HCT116 (cell line): ENCODE data around the gene ACSS1. TPM values are rescaled to one million over a fixed set of nuclear protein-coding genes. Genes with fewer than 3 reads are reported as not detected.

ENCODE experiments used
- ATAC-seq: fragments of 200-7000 bp; cut with Tn5 transposase; 2 replicates; pipeline ENCODE4 v1.9.1; 2020; ENCODE audit warnings: mild to moderate bottlenecking, moderate library complexity
- BruUV-seq: library from RNA; stranded (reverse); fragments of 400-500 nt; replicated peaks from 2 replicates; lab custom pipeline; 2021; lab: Mats Ljungman, UMichigan
- CTCF ChIA-PET: fragments of 300-600 bp; sonication (Branson Sonifier 250); formaldehyde crosslinking; loops from one replicate; lab custom pipeline; 2021; ENCODE audit warnings: antibody characterized with exemption; lab: Charles Lee
- POLR2A ChIA-PET: fragments of 300-600, 350-600 bp; sonication (Branson Sonifier 250); formaldehyde crosslinking; loops from one replicate; lab custom pipeline; 2021; ENCODE audit warnings: antibody characterized with exemption; lab: Charles Lee
- RAD21 ChIA-PET, 2 experiments: fragments of 300-600 bp; sonication (Branson Sonifier 250); formaldehyde crosslinking; loops; one replicate each; lab custom pipeline; 2023; ENCODE audit warnings: low total read pairs in 2 of 2; ENCODE audit not compliant: uncharacterized antibody in 2 of 2, unreplicated experiment in 2 of 2, low non-redundant PET in 1 of 2; lab: Charles Lee
- DNase-seq: peaks from one replicate; pipeline ENCODE4 v3.0.0-alpha.2; 2010; ENCODE audit warnings: low read depth, low spot score
- H2AFZ ChIP-seq: fragments of 200-600 bp; shearing (Covaris generic), sonication (generic); 2 replicates; pipeline ENCODE4 v1.6.1; 2017; ENCODE audit warnings: low read depth, mixed run types, mixed read lengths, antibody characterized with exemption, low read length; ENCODE audit not compliant: poor library complexity, severe bottlenecking
- H3K27ac ChIP-seq: 2 replicates; pipeline ENCODE4 v1.5.1; 2012; ENCODE audit warnings: low read depth, low read length
- H3K27me3 ChIP-seq: fragments of 200-600 bp; sonication (generic); 2 replicates; pipeline ENCODE4 v1.6.1; 2016; ENCODE audit warnings: mixed run types, low read length, mixed read lengths; ENCODE audit not compliant: insufficient read depth
- H3K36me3 ChIP-seq, 2 experiments: fragments of 200-500 bp in 1 of 2; fragments of 200-600 bp in 1 of 2; sonication (Bioruptor generic) in 1 of 2; sonication (generic) in 1 of 2; 2 replicates each; pipeline versions ENCODE4 v1.5.1 to v1.6.1; 2014 to 2016; ENCODE audit warnings: low read length in 2 of 2, inconsistent platforms in 1 of 2, mixed read lengths in 1 of 2, mixed run types in 1 of 2; ENCODE audit not compliant: insufficient read depth in 2 of 2, control insufficient read depth in 1 of 2
- H3K4me1 ChIP-seq, 2 experiments: fragments of 200-600 bp in 1 of 2; sonication (generic) in 1 of 2; 2 replicates each; pipeline versions ENCODE4 v1.5.1 to v1.6.1; 2012 to 2017; ENCODE audit warnings: low read length in 2 of 2, inconsistent platforms in 1 of 2, mild to moderate bottlenecking in 1 of 2, mixed read lengths in 1 of 2, mixed run types in 1 of 2, moderate library complexity in 1 of 2; ENCODE audit not compliant: insufficient read depth in 2 of 2, control insufficient read depth in 1 of 2
- H3K4me2 ChIP-seq: fragments of 200-600 bp; sonication (generic); 2 replicates; pipeline ENCODE4 v1.6.1; 2017; ENCODE audit warnings: mixed run types, low read length, mixed read lengths
- H3K4me3 ChIP-seq, 2 experiments: fragments of 200-600 bp in 1 of 2; sonication (generic) in 1 of 2; replicated peaks in 1 of 2; 2 replicates each; pipeline ENCODE4 v1.5.1; 2011 to 2016; ENCODE audit warnings: low read length in 2 of 2, control low read depth in 1 of 2, low read depth in 1 of 2, mild to moderate bottlenecking in 1 of 2, mixed read lengths in 1 of 2, mixed run types in 1 of 2
- H3K79me2 ChIP-seq: fragments of 200-600 bp; sonication (generic); 2 replicates; pipeline ENCODE4 v1.6.1; 2017; ENCODE audit warnings: mild to moderate bottlenecking, mixed run types, low read length, moderate library complexity, mixed read lengths; ENCODE audit not compliant: insufficient read depth
- H3K9ac ChIP-seq: fragments of 200-600 bp; sonication (generic); 2 replicates; pipeline ENCODE4 v1.6.1; 2016; ENCODE audit warnings: low read length, mixed read lengths
- H3K9me2 ChIP-seq: fragments of 200-600 bp; sonication (generic), shearing (Covaris generic); 2 replicates; pipeline ENCODE4 v1.6.1; 2017; ENCODE audit warnings: mixed run types, mild to moderate bottlenecking, moderate library complexity; ENCODE audit not compliant: insufficient read depth
- H3K9me3 ChIP-seq, 2 experiments: fragments of 200-500 bp in 1 of 2; fragments of 200-600 bp in 1 of 2; sonication (Bioruptor generic) in 1 of 2; sonication (generic) in 1 of 2; 2 replicates each; pipeline ENCODE4 v1.6.1; 2014 to 2017; ENCODE audit warnings: low read length in 2 of 2, mixed read lengths in 2 of 2, inconsistent platforms in 1 of 2, low read depth in 1 of 2, mild to moderate bottlenecking in 1 of 2, mixed run types in 1 of 2, moderate library complexity in 1 of 2; ENCODE audit not compliant: control insufficient read depth in 1 of 2, insufficient read depth in 1 of 2
- H4K20me1 ChIP-seq: fragments of 200-600 bp; sonication (generic), shearing (Covaris generic); 2 replicates; pipeline ENCODE4 v1.6.1; 2017; ENCODE audit warnings: mixed run types, mild to moderate bottlenecking, moderate library complexity; ENCODE audit not compliant: insufficient read depth
- ATF3 ChIP-seq: IDR thresholded peaks from 2 replicates; pipeline ENCODE4 v1.6.1; 2012
- CBX3 ChIP-seq: IDR thresholded peaks from 2 replicates; pipeline ENCODE4 v1.6.1; 2012; ENCODE audit warnings: low read depth
- CEBPB ChIP-seq: IDR thresholded peaks from 2 replicates; pipeline ENCODE4 v1.6.1; 2012; ENCODE audit warnings: low read depth
- EGR1 ChIP-seq: IDR thresholded peaks from 2 replicates; pipeline ENCODE4 v1.6.1; 2012; ENCODE audit warnings: low read depth
- EZH2phosphoT487 ChIP-seq: fragments of 200-600 bp; IDR thresholded peaks from 2 replicates; pipeline ENCODE4 v1.6.1; 2018; ENCODE audit warnings: antibody characterized with exemption, borderline replicate concordance
- POLR2A ChIP-seq: IDR thresholded peaks from 2 replicates; pipeline ENCODE4 v1.7.0; 2011; ENCODE audit warnings: borderline replicate concordance; ENCODE audit not compliant: insufficient read depth, insufficient read length; ENCODE audit errors: extremely low read depth
- POLR2AphosphoS5 ChIP-seq: IDR thresholded peaks from 2 replicates; pipeline ENCODE4 v1.6.1; 2011; ENCODE audit warnings: mild to moderate bottlenecking, low read depth, low read length, moderate library complexity
- SP1 ChIP-seq: IDR thresholded peaks from 2 replicates; pipeline ENCODE4 v1.6.1; 2012; ENCODE audit warnings: low read depth
- SRF ChIP-seq: IDR thresholded peaks from 2 replicates; pipeline ENCODE4 v1.6.1; 2012; ENCODE audit warnings: low read depth
- ZBTB33 ChIP-seq: IDR thresholded peaks from 2 replicates; pipeline ENCODE4 v1.6.1; 2011; ENCODE audit warnings: mild to moderate bottlenecking, low read length, moderate library complexity; ENCODE audit not compliant: insufficient replicate concordance; ENCODE audit errors: extremely low read depth
- ZNF274 ChIP-seq: fragments of 200-500 bp; sonication (Bioruptor generic); IDR thresholded peaks from 2 replicates; pipeline ENCODE4 v1.6.1; 2014; ENCODE audit warnings: mild to moderate bottlenecking, low read depth, low read length, inconsistent platforms
- intact Hi-C: fragments of 100-400 bp; cut with micrococcal nuclease; formaldehyde crosslinking; loops from 2 replicates; pipeline ENCODE4 v1.10.0; 2022
- total RNA-seq: library from RNA; stranded (reverse); gene quantifications from one replicate; pipeline ENCODE4 v1.2.1, GENCODE V29; 2021; ENCODE audit not compliant: unreplicated experiment

The ACSS1 gene
- total RNA-seq, 1 experiment from 2014 or later: 0.27 TPM

- H4K20me1 ChIP-seq: no peaks in the 10 kb centered on the region
- TF ChIP-seq SRF: no peak
- no peak overlapping the region for H3K27ac ChIP-seq
- no peaks in the 10 kb centered on the region for H3K79me2 ChIP-seq
- no TSS peak for BruUV-seq
- no peak overlapping the region for H3K4me2 ChIP-seq
- H3K4me1 ChIP-seq: no peaks in the 10 kb centered on the region
- no peak overlapping the region for H2AFZ ChIP-seq
- no peaks in the 10 kb centered on the region for H3K9me3 ChIP-seq
- no peaks in the 10 kb centered on the region for H3K9me2 ChIP-seq
- RAD21 ChIA-PET: no interaction called here
- intact Hi-C loops: no loop called here
- H3K9ac ChIP-seq: no peak overlapping the region
- H3K36me3 ChIP-seq: peaks cover 9 to 27% of the 10 kb centered on the region in 2 experiments; a peak in 3 of 4 replicates
- H3K27me3 ChIP-seq: no peaks in the 10 kb centered on the region
- DNase-seq: no peak
- CTCF ChIA-PET: no interaction called here
- ATAC-seq: no peak
- H3K4me3 ChIP-seq: no peak overlapping the region
- POLR2A ChIA-PET: no interaction called here
Measured at GRCh38 chr20:24962510-24962909, 95.4 kb downstream of the ACSS1 start.

GRCh38 chr20:24962182-24962492, 95.8 kb downstream of the ACSS1 start:
- H3K9me2 ChIP-seq: no peaks in the 10 kb centered on the region

More at GRCh38 chr20:24962182-24962492, 95.8 kb downstream of the ACSS1 start:
- TF ChIP-seq EGR1 (no peak), CEBPB (no peak), ATF3 (no peak), POLR2A (no peak), POLR2AphosphoS5 (no peak), ZBTB33 (no peak), CBX3 (no peak), EZH2phosphoT487 (no peak), ZNF274 (no peak), SP1 (no peak)
- Histone ChIP-seq H3K4me1 (no peaks in the 10 kb centered on the region), H3K27ac (no peak overlapping the region), H3K9ac (no peak overlapping the region), H3K36me3 (peaks cover 9 to 27% of the 10 kb centered on the region in 2 experiments; a peak in 3 of 4 replicates), H3K27me3 (no peaks in the 10 kb centered on the region), H2AFZ (no peak overlapping the region), H3K4me3 (no peak overlapping the region), H4K20me1 (no peaks in the 10 kb centered on the region), H3K4me2 (no peak overlapping the region), H3K79me2 (no peaks in the 10 kb centered on the region), H3K9me3 (no peaks in the 10 kb centered on the region)
- intact Hi-C loops: no loop called here
- DNase-seq (no peak), ATAC-seq (no peak)
- ChIA-PET POLR2A (no interaction called here), RAD21 (no interaction called here), CTCF (no interaction called here)
- no TSS peak for BruUV-seq
